Astrocyte (in vitro differentiated cells and primary cell): ENCODE results near the gene WDR33.

Source experiments
- CTCF ChIP-seq: IDR thresholded peaks from 2 replicates; pipeline ENCODE4 v1.5.1; 2011; ENCODE audit warnings: low read depth, mild to moderate bottlenecking, inconsistent platforms, low read length, moderate library complexity; ENCODE audit not compliant: insufficient read depth
- EZH2 ChIP-seq: IDR thresholded peaks from 2 replicates; pipeline ENCODE4 v1.6.1; 2012; ENCODE audit warnings: mild to moderate bottlenecking, low read length, inconsistent platforms; ENCODE audit not compliant: insufficient read depth

DNA sequence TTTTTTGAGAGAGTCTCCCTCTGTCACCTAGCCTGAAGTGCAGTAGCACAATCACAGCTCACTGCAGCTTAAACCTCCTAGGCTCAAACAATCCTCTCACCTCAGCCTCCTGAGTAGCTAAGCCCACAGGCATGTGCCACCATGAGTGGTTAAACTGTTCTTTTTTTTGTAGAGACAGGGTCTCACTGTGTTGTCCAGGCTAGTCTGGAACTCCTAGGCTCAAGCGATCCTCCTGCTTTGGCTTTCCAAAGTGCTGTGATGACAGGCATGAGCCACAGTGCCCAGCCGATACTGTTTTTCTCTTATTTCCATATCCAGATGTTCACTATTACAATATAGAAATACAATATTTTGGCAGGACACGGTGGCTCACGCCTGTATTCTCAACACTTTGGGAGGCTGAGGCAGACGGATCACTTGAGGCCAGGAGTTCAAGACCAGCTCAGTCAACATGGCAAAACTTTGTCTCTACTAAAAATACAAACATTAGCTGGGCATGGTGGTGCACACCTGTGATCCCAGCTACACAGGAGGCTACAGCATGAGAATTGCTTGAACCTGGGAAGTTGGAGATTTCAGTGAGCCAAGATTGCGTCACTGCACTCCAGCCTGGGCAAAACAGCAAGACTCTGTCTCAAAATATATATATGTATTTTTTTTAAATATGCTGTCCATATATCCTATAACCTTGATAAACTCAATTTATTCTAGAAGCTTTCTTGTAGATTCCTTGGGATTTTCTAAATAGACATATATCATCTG is 24.7 kb downstream of the WDR33 start:
- TF ChIP-seq CTCF (no peak), EZH2 (no peak)
